Neuronal stem cell (in vitro differentiated cells): ENCODE data around the gene ARHGEF12.

ENCODE experiments used
- DNase-seq: peaks from one replicate; pipeline ENCODE4 v3.0.0-alpha.2; 2013; ENCODE audit warnings: low spot score
- H2AFZ ChIP-seq: one replicate; pipeline ENCODE4 v1.6.1; 2013; ENCODE audit warnings: mild to moderate bottlenecking, low read length, inconsistent platforms
- H2AK5ac ChIP-seq: 2 replicates; pipeline ENCODE4 v1.6.1; 2013; ENCODE audit warnings: low read depth, mild to moderate bottlenecking, inconsistent platforms, low read length, moderate library complexity, mixed read lengths
- H2BK120ac ChIP-seq: 2 replicates; pipeline ENCODE4 v1.6.1; 2013; ENCODE audit warnings: low read depth, mild to moderate bottlenecking, inconsistent platforms, low read length, moderate library complexity, mixed read lengths
- H2BK12ac ChIP-seq: one replicate; pipeline ENCODE4 v1.6.1; 2013; ENCODE audit warnings: low read length, inconsistent platforms
- H2BK15ac ChIP-seq: 2 replicates; pipeline ENCODE4 v1.6.1; 2013; ENCODE audit warnings: mild to moderate bottlenecking, low read length, inconsistent platforms, mixed read lengths
- H2BK5ac ChIP-seq: one replicate; pipeline ENCODE4 v1.6.1; 2013; ENCODE audit warnings: inconsistent platforms, mild to moderate bottlenecking, low read length, moderate library complexity
- H3K14ac ChIP-seq: one replicate; pipeline ENCODE4 v1.6.1; 2013; ENCODE audit warnings: low read length, inconsistent platforms
- H3K18ac ChIP-seq: 2 replicates; pipeline ENCODE4 v1.6.1; 2013; ENCODE audit warnings: low read length, inconsistent platforms
- H3K23ac ChIP-seq: 2 replicates; pipeline ENCODE4 v1.6.1; 2013; ENCODE audit warnings: low read depth, mild to moderate bottlenecking, mixed read lengths, low read length, inconsistent platforms; ENCODE audit not compliant: poor library complexity
- H3K27ac ChIP-seq: replicated peaks from 3 replicates; pipeline ENCODE4 v1.5.1; 2013; ENCODE audit warnings: low read length, inconsistent platforms
- H3K27me3 ChIP-seq, 3 experiments: 2 replicates each; pipeline ENCODE4 v1.6.1; 2013; ENCODE audit warnings: low read length in 3 of 3, mild to moderate bottlenecking in 2 of 3, inconsistent platforms in 1 of 3, low read depth in 1 of 3, mixed read lengths in 1 of 3, moderate library complexity in 1 of 3; ENCODE audit not compliant: control insufficient read depth in 3 of 3, insufficient read depth in 3 of 3
- H3K36me3 ChIP-seq, 2 donors: replicated peaks in 1 of 2; 2 replicates each; pipeline ENCODE4 v1.6.1; 2013; ENCODE audit warnings: low read length in 2 of 2; ENCODE audit not compliant: control insufficient read depth in 2 of 2, insufficient read depth in 2 of 2
- H3K4ac ChIP-seq: 2 replicates; pipeline ENCODE4 v1.6.1; 2013; ENCODE audit warnings: inconsistent platforms, mild to moderate bottlenecking, low read length, moderate library complexity
- H3K4me1 ChIP-seq, 2 donors: 1 replicate in 1 of 2; 2 replicates in 1 of 2; pipeline ENCODE4 v1.6.1; 2013; ENCODE audit warnings: low read length in 2 of 2, low read depth in 1 of 2; ENCODE audit not compliant: control insufficient read depth in 2 of 2, insufficient read depth in 1 of 2
- H3K4me2 ChIP-seq: one replicate; pipeline ENCODE4 v1.6.1; 2013; ENCODE audit warnings: mild to moderate bottlenecking, low read length, inconsistent platforms; ENCODE audit not compliant: insufficient read depth, poor library complexity, severe bottlenecking
- H3K4me3 ChIP-seq, 2 donors: 2 replicates each; pipeline ENCODE4 v1.5.1; 2013; ENCODE audit warnings: low read length in 2 of 2, mild to moderate bottlenecking in 2 of 2, inconsistent platforms in 1 of 2, moderate library complexity in 1 of 2
- H3K79me1 ChIP-seq: one replicate; pipeline ENCODE4 v1.6.1; 2013; ENCODE audit warnings: low read depth, mild to moderate bottlenecking, inconsistent platforms, low read length, moderate library complexity
- H3K9ac ChIP-seq: one replicate; pipeline ENCODE4 v1.6.1; 2013; ENCODE audit warnings: mild to moderate bottlenecking, low read depth, low read length, inconsistent platforms; ENCODE audit not compliant: poor library complexity
- H3K9me3 ChIP-seq, 2 donors: replicated peaks in 1 of 2; 2 replicates each; pipeline versions ENCODE3 to v1.6.1; 2013; ENCODE audit warnings: low read length in 2 of 2, mild to moderate bottlenecking in 2 of 2, inconsistent platforms in 1 of 2, low read depth in 1 of 2, mixed read lengths in 1 of 2, moderate library complexity in 1 of 2; ENCODE audit not compliant: control insufficient read depth in 2 of 2, insufficient read depth in 1 of 2
- H4K8ac ChIP-seq: one replicate; pipeline ENCODE4 v1.6.1; 2013; ENCODE audit warnings: low read depth, mild to moderate bottlenecking, inconsistent platforms, low read length, moderate library complexity
- H4K91ac ChIP-seq: one replicate; pipeline ENCODE4 v1.6.1; 2013; ENCODE audit warnings: low read length, low read depth, mild to moderate bottlenecking, inconsistent platforms; ENCODE audit not compliant: poor library complexity
- WGBS, 2 donors: extraction: QIAGEN DNeasy Blood & Tissue Kit; methylation state at CpG; one replicate each; pipeline ENCODE4 v1.1.7; 2013; ENCODE audit warnings: missing lambda C conversion rate in 2 of 2, mixed read lengths in 1 of 2; ENCODE audit not compliant: insufficient read length in 2 of 2, insufficient replicate concordance in 1 of 2; ENCODE audit errors: extremely low coverage in 2 of 2; 5-methylcytosine and 5-hydroxymethylcytosine counted together

Gene ARHGEF12

DNA sequence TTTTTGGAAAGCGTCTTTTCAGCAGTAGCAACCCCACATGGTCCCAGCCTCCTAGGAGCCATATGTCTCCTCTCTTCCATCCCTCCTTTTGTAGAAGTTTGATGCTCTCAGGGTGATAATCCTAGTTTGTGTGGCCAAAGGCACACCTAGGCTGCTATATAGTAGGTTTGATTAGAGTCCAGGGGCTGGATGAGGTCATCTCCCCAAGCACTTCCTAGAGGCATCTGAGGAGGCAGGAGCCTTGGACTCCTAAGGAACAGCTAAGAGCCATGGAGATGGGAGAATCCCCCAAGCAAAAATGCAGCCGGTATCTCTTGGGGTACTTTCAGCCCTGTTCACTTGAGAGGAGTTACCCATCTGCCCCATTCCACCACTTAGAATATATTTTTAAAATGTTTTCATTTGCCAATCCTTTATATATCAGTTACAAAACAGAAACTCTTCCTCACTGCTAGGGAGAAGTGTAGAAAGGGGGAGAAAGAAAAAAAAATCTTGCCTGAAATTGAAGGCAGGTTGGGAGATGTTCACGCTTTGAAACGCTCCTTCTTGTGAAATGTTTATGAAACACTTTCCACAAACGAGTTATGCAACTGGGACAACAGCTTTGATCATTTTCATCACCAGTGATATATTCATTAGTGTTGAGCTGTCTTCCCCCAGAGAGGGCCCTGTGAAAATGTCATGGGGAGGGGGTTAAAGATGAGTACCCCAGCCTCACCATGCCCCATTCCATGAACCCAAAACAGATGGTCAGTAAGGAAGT lies 43.0 kb upstream of the ARHGEF12 start:
- H3K18ac ChIP-seq, result no peak overlapping the region
- H3K23ac ChIP-seq, result no peak overlapping the region
- no peak for DNase-seq
- H3K4me1 ChIP-seq, result no peaks in the 10 kb centered on the region
- H2BK15ac ChIP-seq, result no peak overlapping the region
- no peak overlapping the region for H3K9ac ChIP-seq
- no peak overlapping the region for H2BK5ac ChIP-seq
- no peak overlapping the region for H3K4ac ChIP-seq
- no peaks in the 10 kb centered on the region for H3K79me1 ChIP-seq
- no peak overlapping the region for H3K4me3 ChIP-seq
- no peaks in the 10 kb centered on the region for H3K36me3 ChIP-seq
- peaks cover 0 to 72% (median 0%) of the 10 kb centered on the region in 3 experiments for H3K27me3 ChIP-seq
- H3K4me2 ChIP-seq, result no peak overlapping the region
- no peak overlapping the region for H3K27ac ChIP-seq
- H2AK5ac ChIP-seq, result no peak overlapping the region
- H2AFZ ChIP-seq, result no peak overlapping the region
- H2BK12ac ChIP-seq, result no peak overlapping the region
- no peak overlapping the region for H3K14ac ChIP-seq
- WGBS, 2 donors, result no CpG with 5 or more reads among the region's 5 CpGs
- H4K8ac ChIP-seq, result no peak overlapping the region
- no peaks in the 10 kb centered on the region for H3K9me3 ChIP-seq
- H4K91ac ChIP-seq, result no peak overlapping the region
- H2BK120ac ChIP-seq, result no peak overlapping the region

DNA sequence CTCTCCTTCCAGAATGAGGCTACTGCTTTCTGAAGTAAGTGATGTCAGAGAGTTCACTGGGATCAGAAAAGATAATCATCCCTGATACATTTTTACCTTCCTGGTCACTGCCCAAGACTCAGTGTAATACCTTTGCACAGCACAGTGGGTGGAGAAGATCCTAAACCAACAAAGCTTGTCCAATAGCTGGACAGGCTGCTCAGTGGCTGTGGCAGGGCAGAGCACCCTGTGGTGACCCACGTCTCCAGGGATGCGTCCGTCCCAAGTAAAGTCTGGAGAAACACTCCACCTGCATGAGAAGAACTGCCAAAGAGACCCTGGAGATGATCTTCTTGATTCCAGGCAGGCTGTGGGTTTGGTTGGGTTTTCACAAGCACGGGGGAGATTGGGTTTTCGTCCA lies 42.1 kb upstream of the ARHGEF12 start:
- no peak overlapping the region for H2BK5ac ChIP-seq
- no peak overlapping the region for H2BK15ac ChIP-seq
- no peak overlapping the region for H3K4ac ChIP-seq
- no peak overlapping the region for H3K4me3 ChIP-seq
- no peak overlapping the region for H4K91ac ChIP-seq
- no peaks in the 10 kb centered on the region for H3K4me1 ChIP-seq
- H4K8ac ChIP-seq, result no peak overlapping the region
- no peak for DNase-seq
- H3K14ac ChIP-seq, result no peak overlapping the region
- H3K79me1 ChIP-seq, result no peaks in the 10 kb centered on the region
- no CpG with 5 or more reads among the region's 5 CpGs for WGBS, 2 donors
- no peak overlapping the region for H2BK12ac ChIP-seq
- peaks cover 0 to 67% (median 0%) of the 10 kb centered on the region in 3 experiments for H3K27me3 ChIP-seq
- no peak overlapping the region for H2AK5ac ChIP-seq
- no peak overlapping the region for H3K27ac ChIP-seq
- H2BK120ac ChIP-seq, result no peak overlapping the region
- no peak overlapping the region for H3K9ac ChIP-seq
- H3K23ac ChIP-seq, result no peak overlapping the region
- H3K36me3 ChIP-seq, result no peaks in the 10 kb centered on the region
- H3K4me2 ChIP-seq, result no peak overlapping the region
- H2AFZ ChIP-seq, result no peak overlapping the region
- no peaks in the 10 kb centered on the region for H3K9me3 ChIP-seq
- no peak overlapping the region for H3K18ac ChIP-seq

DNA sequence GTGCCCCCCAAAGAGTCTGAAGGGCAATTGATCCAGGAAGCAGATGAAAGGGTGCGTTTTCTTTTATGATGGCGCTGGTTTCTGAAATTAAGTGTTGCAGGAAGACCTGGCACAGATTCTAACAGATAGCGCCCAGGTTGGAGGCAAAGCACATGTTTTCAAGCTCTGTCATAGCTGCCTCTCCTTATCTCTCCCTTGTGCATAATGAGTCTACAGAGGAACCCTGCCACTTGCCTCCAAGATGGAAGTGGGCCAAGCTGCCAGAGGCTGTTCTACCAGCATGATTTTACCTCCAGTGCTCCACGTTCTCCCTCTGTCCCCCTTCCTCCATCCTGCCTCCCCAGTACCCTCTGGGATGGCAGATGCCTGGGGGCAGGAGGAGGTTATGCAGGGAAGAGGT lies 41.1 kb upstream of the ARHGEF12 start:
- no peak overlapping the region for H2AK5ac ChIP-seq
- no peak overlapping the region for H4K91ac ChIP-seq
- H3K9me3 ChIP-seq, result no peaks in the 10 kb centered on the region
- H2AFZ ChIP-seq, result no peak overlapping the region
- no peak overlapping the region for H3K4ac ChIP-seq
- H2BK5ac ChIP-seq, result no peak overlapping the region
- WGBS, 2 donors, result no CpG with 5 or more reads among the region's 4 CpGs
- no peak overlapping the region for H3K4me2 ChIP-seq
- H3K79me1 ChIP-seq, result no peaks in the 10 kb centered on the region
- peaks cover 0 to 2% of the 10 kb centered on the region in 2 donors for H3K4me1 ChIP-seq
- no peak overlapping the region for H3K27ac ChIP-seq
- H2BK120ac ChIP-seq, result no peak overlapping the region
- no peak overlapping the region for H3K4me3 ChIP-seq
- H3K14ac ChIP-seq, result no peak overlapping the region
- no peak overlapping the region for H2BK15ac ChIP-seq
- no peak overlapping the region for H3K23ac ChIP-seq
- no peak for DNase-seq
- no peak overlapping the region for H3K9ac ChIP-seq
- no peaks in the 10 kb centered on the region for H3K36me3 ChIP-seq
- H2BK12ac ChIP-seq, result no peak overlapping the region
- peaks cover 0 to 66% (median 0%) of the 10 kb centered on the region in 3 experiments for H3K27me3 ChIP-seq
- H3K18ac ChIP-seq, result peak overlapping the region; percentile 39
- no peak overlapping the region for H4K8ac ChIP-seq

DNA sequence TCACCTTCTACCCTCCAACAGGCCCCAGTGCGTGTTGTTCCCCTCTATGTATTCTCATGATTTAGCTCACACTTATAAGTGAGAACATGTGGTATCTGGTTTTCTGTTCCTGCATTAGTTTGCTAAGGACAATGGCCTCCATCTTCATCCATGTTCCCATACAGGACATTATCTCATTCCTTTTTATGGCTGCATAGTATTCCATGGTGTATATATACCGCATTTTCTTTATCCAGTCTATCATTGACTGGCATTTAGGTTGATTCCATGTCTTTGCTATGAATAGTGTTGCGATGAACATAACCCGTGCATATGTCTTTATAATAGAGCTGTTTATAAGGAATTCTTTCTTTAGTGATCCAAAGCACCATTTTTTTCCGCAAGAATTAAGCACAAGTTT lies 39.7 kb upstream of the ARHGEF12 start:
- H3K9me3 ChIP-seq, result no peaks in the 10 kb centered on the region
- no peak overlapping the region for H2BK15ac ChIP-seq
- no peak for DNase-seq
- H3K79me1 ChIP-seq, result no peaks in the 10 kb centered on the region
- no peak overlapping the region for H3K9ac ChIP-seq
- no peak overlapping the region for H4K8ac ChIP-seq
- H3K36me3 ChIP-seq, result no peaks in the 10 kb centered on the region
- no peak overlapping the region for H4K91ac ChIP-seq
- no peak overlapping the region for H3K23ac ChIP-seq
- H2BK12ac ChIP-seq, result no peak overlapping the region
- H3K4me2 ChIP-seq, result no peak overlapping the region
- H3K18ac ChIP-seq, result no peak overlapping the region
- H3K27ac ChIP-seq, result no peak overlapping the region
- no peak overlapping the region for H2AFZ ChIP-seq
- H3K4ac ChIP-seq, result no peak overlapping the region
- H2AK5ac ChIP-seq, result no peak overlapping the region
- no peak overlapping the region for H3K4me3 ChIP-seq
- H3K4me1 ChIP-seq, result peaks cover 0 to 2% of the 10 kb centered on the region in 2 donors
- H2BK120ac ChIP-seq, result no peak overlapping the region
- H2BK5ac ChIP-seq, result no peak overlapping the region
- WGBS, 2 donors, result no CpG with 5 or more reads among the region's 5 CpGs
- H3K14ac ChIP-seq, result no peak overlapping the region
- peaks cover 0 to 52% (median 0%) of the 10 kb centered on the region in 3 experiments for H3K27me3 ChIP-seq
